OCI-LY1 (cell line): Measurements from ENCODE around the gene ZAP70.

ENCODE experiments used
- H2AFZ ChIP-seq: fragments of 200-600 bp; sonication (generic), shearing (Covaris generic); 2 replicates; pipeline ENCODE4 v1.6.0; 2014; ENCODE audit warnings: antibody characterized with exemption, mild to moderate bottlenecking, low read length
- H3F3A ChIP-seq: fragments of 200-600 bp; sonication (generic), shearing (Covaris generic); 2 replicates; pipeline ENCODE4 v1.6.0; 2014; ENCODE audit warnings: mild to moderate bottlenecking, antibody characterized with exemption, low read length, moderate library complexity; ENCODE audit not compliant: insufficient read depth
- H3K27ac ChIP-seq: fragments of 200-600 bp; sonication (generic); 2 replicates; pipeline ENCODE4 v1.5.1; 2014; ENCODE audit warnings: low read length, mixed run types, mild to moderate bottlenecking, low read depth; ENCODE audit not compliant: poor library complexity, severe bottlenecking
- H3K27me3 ChIP-seq: fragments of 200-600 bp; sonication (generic); 2 replicates; pipeline ENCODE4 v1.6.0; 2014; ENCODE audit warnings: antibody characterized with exemption, mild to moderate bottlenecking, low read length, moderate library complexity; ENCODE audit not compliant: insufficient read depth
- H3K36me3 ChIP-seq: fragments of 200-600 bp; sonication (generic); 2 replicates; pipeline ENCODE4 v1.6.1; 2014; ENCODE audit warnings: mild to moderate bottlenecking, antibody characterized with exemption, low read length, moderate library complexity, mixed read lengths; ENCODE audit not compliant: insufficient read depth
- H3K4me1 ChIP-seq: fragments of 200-600 bp; sonication (generic); 2 replicates; pipeline ENCODE4 v1.5.1; 2014; ENCODE audit warnings: mild to moderate bottlenecking, low read length, moderate library complexity; ENCODE audit not compliant: insufficient read depth, severe bottlenecking
- H3K4me2 ChIP-seq: fragments of 200-600 bp; sonication (generic), shearing (Covaris generic); 2 replicates; pipeline ENCODE4 v1.6.1; 2014; ENCODE audit warnings: low read length
- H3K4me3 ChIP-seq: fragments of 200-600 bp; sonication (generic); 2 replicates; pipeline ENCODE4 v1.5.1; 2014; ENCODE audit warnings: low read length, low read depth, mild to moderate bottlenecking, mixed read lengths; ENCODE audit not compliant: poor library complexity, severe bottlenecking
- H3K79me2 ChIP-seq: fragments of 200-600 bp; shearing (Covaris generic); 2 replicates; pipeline ENCODE4 v1.6.1; 2016; ENCODE audit warnings: mixed run types, low read length, mixed read lengths; ENCODE audit not compliant: insufficient read depth
- H3K9ac ChIP-seq: fragments of 200-600 bp; sonication (generic), shearing (Covaris generic); 2 replicates; pipeline ENCODE4 v1.6.1; 2014; ENCODE audit warnings: mild to moderate bottlenecking, low read length, mixed read lengths
- H3K9me2 ChIP-seq: fragments of 200-600 bp; sonication (generic), shearing (Covaris generic); 2 replicates; pipeline ENCODE4 v1.6.1; 2014; ENCODE audit warnings: low read depth, mild to moderate bottlenecking, low read length, mixed read lengths
- H3K9me3 ChIP-seq: fragments of 200-600 bp; shearing (Covaris generic); 2 replicates; pipeline ENCODE4 v1.6.1; 2014; ENCODE audit warnings: low read length, mixed read lengths
- H4K20me1 ChIP-seq: fragments of 200-600 bp; sonication (generic), shearing (Covaris generic); 2 replicates; pipeline ENCODE4 v1.6.0; 2016; ENCODE audit warnings: mild to moderate bottlenecking, low read length; ENCODE audit not compliant: insufficient read depth
- EZH2 ChIP-seq: fragments of 200-600 bp; sonication (generic), shearing (Covaris generic); IDR thresholded peaks from 2 replicates; pipeline ENCODE4 v1.8.0; 2017; ENCODE audit warnings: borderline replicate concordance, mixed run types, mild to moderate bottlenecking, antibody characterized with exemption, low read length, moderate library complexity, mixed read lengths
- TF ChIP-seq, protein P1 (sequence below): fragments of 200-600 bp; sonication (generic), shearing (Covaris generic); IDR thresholded peaks from 2 replicates; pipeline ENCODE4 v1.5.1; 2017; ENCODE audit warnings: mild to moderate bottlenecking, antibody characterized with exemption, low read length, moderate library complexity, mixed read lengths

Gene ZAP70

GRCh38 chr2:97758131-97758705 lies 44.8 kb downstream of the ZAP70 start:
- Histone ChIP-seq H3K9me3 (no peaks in the 10 kb centered on the region), H3K4me1 (no peaks in the 10 kb centered on the region), H3K9me2 (no peaks in the 10 kb centered on the region), H3K79me2 (no peaks in the 10 kb centered on the region), H4K20me1 (no peaks in the 10 kb centered on the region), H3F3A (no peaks in the 10 kb centered on the region), H3K27ac (no peak overlapping the region), H3K27me3 (no peaks in the 10 kb centered on the region), H3K9ac (no peak overlapping the region), H2AFZ (no peak overlapping the region), H3K36me3 (peaks cover 40% of the 10 kb centered on the region), H3K4me3 (no peak overlapping the region), H3K4me2 (no peak overlapping the region)
- TF ChIP-seq, protein P1, sequence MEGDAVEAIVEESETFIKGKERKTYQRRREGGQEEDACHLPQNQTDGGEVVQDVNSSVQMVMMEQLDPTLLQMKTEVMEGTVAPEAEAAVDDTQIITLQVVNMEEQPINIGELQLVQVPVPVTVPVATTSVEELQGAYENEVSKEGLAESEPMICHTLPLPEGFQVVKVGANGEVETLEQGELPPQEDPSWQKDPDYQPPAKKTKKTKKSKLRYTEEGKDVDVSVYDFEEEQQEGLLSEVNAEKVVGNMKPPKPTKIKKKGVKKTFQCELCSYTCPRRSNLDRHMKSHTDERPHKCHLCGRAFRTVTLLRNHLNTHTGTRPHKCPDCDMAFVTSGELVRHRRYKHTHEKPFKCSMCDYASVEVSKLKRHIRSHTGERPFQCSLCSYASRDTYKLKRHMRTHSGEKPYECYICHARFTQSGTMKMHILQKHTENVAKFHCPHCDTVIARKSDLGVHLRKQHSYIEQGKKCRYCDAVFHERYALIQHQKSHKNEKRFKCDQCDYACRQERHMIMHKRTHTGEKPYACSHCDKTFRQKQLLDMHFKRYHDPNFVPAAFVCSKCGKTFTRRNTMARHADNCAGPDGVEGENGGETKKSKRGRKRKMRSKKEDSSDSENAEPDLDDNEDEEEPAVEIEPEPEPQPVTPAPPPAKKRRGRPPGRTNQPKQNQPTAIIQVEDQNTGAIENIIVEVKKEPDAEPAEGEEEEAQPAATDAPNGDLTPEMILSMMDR = no peak
- TF ChIP-seq EZH2 = no peak

DNA sequence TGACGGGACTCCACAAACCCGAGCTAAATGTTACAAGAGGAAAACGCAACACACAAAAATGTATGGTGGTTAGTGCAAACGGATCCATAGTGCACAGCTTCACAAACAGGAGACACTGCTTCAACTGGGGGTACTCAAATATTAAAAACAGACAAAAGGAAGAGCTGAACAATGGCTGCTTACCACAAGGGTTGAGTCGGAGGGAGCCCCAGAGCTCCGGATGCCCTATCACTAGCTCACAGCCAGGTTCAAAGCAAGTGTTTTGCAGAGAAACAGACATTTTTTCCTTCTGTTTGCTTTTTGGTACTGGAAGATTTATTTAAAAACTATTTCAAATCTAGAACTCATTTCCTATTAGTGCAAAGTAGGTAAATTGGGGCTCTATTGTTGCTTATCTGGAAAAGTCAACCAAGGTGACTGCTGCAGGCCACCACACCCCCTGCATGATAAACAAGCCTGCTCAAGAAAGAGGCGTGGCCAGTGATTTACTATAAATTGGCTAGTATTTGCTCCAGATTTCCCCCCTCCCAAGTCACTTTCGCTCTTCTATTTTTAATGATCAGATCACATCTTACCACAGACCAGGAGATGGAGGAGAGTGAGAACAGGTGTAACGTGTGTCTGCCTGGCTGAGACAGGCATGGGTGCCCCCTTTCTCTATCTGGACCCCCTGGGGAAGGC lies 46.5 kb downstream of the ZAP70 start:
- Histone ChIP-seq H3K9me2 (no peaks in the 10 kb centered on the region), H3K79me2 (no peaks in the 10 kb centered on the region), H3K9me3 (no peaks in the 10 kb centered on the region), H3K4me3 (no peak overlapping the region), H3K36me3 (peaks cover 40% of the 10 kb centered on the region), H3K4me1 (no peaks in the 10 kb centered on the region), H3K4me2 (no peak overlapping the region), H2AFZ (no peak overlapping the region), H3K27ac (no peak overlapping the region), H3K27me3 (no peaks in the 10 kb centered on the region), H3F3A (no peaks in the 10 kb centered on the region), H3K9ac (no peak overlapping the region), H4K20me1 (no peaks in the 10 kb centered on the region)
- no peak for TF ChIP-seq EZH2
- TF ChIP-seq, protein P1 = no peak

DNA sequence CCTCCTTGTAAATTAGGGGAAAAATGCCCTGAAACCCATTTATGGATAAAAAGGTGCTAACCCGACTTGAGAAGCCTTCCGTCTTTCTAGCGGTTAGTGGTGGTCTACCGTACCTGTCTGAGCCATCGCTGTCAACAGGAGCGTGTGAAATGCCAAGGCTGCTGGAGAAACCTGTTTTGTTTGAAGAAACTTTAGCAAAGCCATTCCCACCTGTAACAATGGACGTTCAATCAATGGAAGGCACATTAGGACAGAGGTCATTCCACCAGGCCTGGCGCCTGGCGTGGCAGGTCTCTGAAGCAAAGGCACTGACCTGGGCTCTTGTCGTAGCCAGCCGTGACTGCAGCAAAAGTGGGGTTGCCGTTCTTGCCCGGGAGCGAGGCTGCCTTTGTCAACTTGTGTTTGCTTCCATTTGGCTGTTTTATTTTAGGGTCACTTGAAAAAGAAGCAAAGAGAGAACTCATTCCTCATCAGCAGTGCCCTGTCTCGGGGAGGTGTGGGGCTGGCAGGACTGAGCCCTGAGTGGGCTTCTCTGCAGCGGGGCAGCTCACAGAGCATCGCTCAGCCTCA lies 47.2 kb downstream of the ZAP70 start:
- TF ChIP-seq, protein P1 = no peak
- TF ChIP-seq EZH2 = no peak
- H3K36me3 ChIP-seq = peaks cover 40% of the 10 kb centered on the region

More for the DNA sequence above, 47.2 kb downstream of the ZAP70 start:
- H3K27me3 ChIP-seq = no peaks in the 10 kb centered on the region
- H3F3A ChIP-seq = no peaks in the 10 kb centered on the region
- no peaks in the 10 kb centered on the region for H3K9me3 ChIP-seq
- no peak overlapping the region for H2AFZ ChIP-seq
- no peaks in the 10 kb centered on the region for H3K4me1 ChIP-seq
- H3K9ac ChIP-seq = no peak overlapping the region
- H3K4me3 ChIP-seq = no peak overlapping the region
- no peak overlapping the region for H3K27ac ChIP-seq
- no peaks in the 10 kb centered on the region for H4K20me1 ChIP-seq
- no peaks in the 10 kb centered on the region for H3K79me2 ChIP-seq
- no peaks in the 10 kb centered on the region for H3K9me2 ChIP-seq
- H3K4me2 ChIP-seq = no peak overlapping the region
